Hepatocyte (in vitro differentiated cells): Measurements from ENCODE around the gene CCDC47.

Experiments
- CTCF ChIP-seq: fragments of 200-600 bp; sonication (generic); IDR thresholded peaks from 2 replicates; pipeline ENCODE4 v1.5.1; 2016; ENCODE audit warnings: antibody characterized with exemption, mild to moderate bottlenecking; ENCODE audit not compliant: poor library complexity
- EZH2 ChIP-seq: fragments of 200-600 bp; sonication (generic); IDR thresholded peaks from 2 replicates; pipeline ENCODE4 v1.6.1; 2016; ENCODE audit warnings: antibody characterized with exemption, mild to moderate bottlenecking, borderline replicate concordance
- EZH2phosphoT487 ChIP-seq: fragments of 200-600 bp; sonication (generic); IDR thresholded peaks from one replicate; pipeline ENCODE4 v1.6.1; 2018; ENCODE audit warnings: antibody characterized with exemption, mild to moderate bottlenecking, low read depth, moderate library complexity; ENCODE audit not compliant: unreplicated experiment, severe bottlenecking

DNA sequence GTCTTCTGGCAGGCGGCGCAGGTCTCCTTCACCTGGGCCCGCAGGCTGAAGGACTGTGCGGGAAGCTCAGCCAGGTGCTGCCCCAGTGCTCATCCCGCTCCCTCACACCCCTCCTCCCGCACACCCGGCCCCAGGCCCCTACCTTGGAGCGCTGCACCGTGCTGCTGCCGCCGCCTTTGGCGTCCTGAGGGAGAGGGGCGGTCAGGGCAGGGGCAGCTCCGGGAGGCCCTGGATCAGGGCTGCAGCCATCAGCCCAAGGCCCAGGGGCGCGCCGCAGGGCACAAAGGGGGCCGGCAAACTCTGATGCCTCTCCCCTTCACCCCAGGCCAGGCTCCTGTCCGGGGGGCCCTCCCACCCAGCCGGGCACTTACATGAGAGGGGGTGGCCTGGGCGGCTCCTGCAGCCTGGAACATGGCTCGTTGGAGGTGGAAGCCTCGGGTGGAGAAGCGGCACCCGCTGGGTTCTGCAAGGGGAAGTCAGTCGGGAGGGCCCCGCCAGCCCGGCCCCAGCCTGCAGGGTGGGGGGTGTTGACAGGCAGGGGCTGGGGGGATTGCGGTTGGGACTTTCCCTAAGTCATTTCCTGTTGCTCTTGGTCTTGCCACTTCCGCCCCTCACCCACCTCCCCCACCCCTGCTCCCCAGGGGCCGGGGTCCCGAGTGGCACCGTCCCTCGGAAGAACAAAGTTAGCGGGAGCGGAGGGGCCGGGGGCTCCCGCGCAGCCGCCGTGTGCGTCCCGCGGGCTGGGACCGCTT, 74.3 kb downstream of the CCDC47 start:
- no peak for TF ChIP-seq CTCF
- no peak for TF ChIP-seq EZH2
- TF ChIP-seq EZH2phosphoT487, result no peak
